NT2/D1 (cell line): ENCODE measurements around the gene RHEBL1.

Source experiments
- SUZ12 ChIP-seq: IDR thresholded peaks from 2 replicates; pipeline ENCODE4 v1.6.1; 2011; ENCODE audit not compliant: insufficient read length, insufficient read depth; ENCODE audit errors: extremely low read depth
- YY1 ChIP-seq: IDR thresholded peaks from 2 replicates; pipeline ENCODE4 v1.6.1; 2011; ENCODE audit not compliant: insufficient read length, insufficient read depth
- ZNF274 ChIP-seq: IDR thresholded peaks from 2 replicates; pipeline ENCODE4 v1.6.1; 2011; ENCODE audit warnings: mild to moderate bottlenecking, low read depth, low read length

DNA sequence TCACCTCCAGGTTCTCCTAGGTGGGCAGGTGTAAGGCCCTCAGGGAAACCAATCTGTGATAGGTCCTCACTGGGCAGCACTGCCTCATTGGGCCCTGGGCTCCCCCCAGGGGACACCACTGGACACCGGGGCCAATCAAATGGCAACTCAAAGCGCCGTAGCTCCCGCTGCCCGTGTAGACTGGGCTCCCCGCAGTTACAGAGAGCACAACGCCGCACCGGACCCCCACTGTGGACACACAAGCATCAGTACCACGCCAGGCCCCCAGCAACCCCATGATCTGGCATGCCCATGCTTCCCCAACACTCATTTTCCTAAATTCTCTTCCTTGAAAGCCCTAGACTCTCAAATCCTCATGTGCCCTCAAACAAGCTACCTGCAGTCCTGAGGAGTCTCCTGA is 15.3 kb downstream of the RHEBL1 start:
- TF ChIP-seq SUZ12 (no peak), YY1 (no peak), ZNF274 (no peak)
